NB4 (cell line): Measurements from ENCODE around the gene RAD51B.
A peak's percentile ranks its signal among the peaks of the same experiment; 100 is the strongest.
"Not testable (repeated sequence)": the region's sequence is repeated elsewhere in the genome, so short reads cannot be mapped to it uniquely, and the experiment has no call there.

Experiments used
- DNase-seq: peaks from one replicate; pipeline ENCODE4 v3.0.0; 2010; ENCODE audit warnings: low read depth
- H3K4me3 ChIP-seq: one replicate; pipeline ENCODE4 v1.5.1; 2011; ENCODE audit warnings: mild to moderate bottlenecking, low read depth, low read length, moderate library complexity
- MYC ChIP-seq: IDR thresholded peaks from 2 replicates; pipeline ENCODE4 v1.6.1; 2011; ENCODE audit warnings: low read depth, low read length
- POLR2A ChIP-seq: IDR thresholded peaks from 2 replicates; pipeline ENCODE4 v1.6.1; 2011; ENCODE audit warnings: mild to moderate bottlenecking; ENCODE audit not compliant: insufficient read length; ENCODE audit errors: extremely low read depth
- TF ChIP-seq, protein P1 (sequence below): IDR thresholded peaks from 2 replicates; pipeline ENCODE4 v1.6.1; 2011; ENCODE audit warnings: low read depth, low read length
- TF ChIP-seq, protein P2 (sequence below): IDR thresholded peaks from one replicate; pipeline ENCODE4 v1.5.1; 2012; ENCODE audit warnings: low read depth, low read length

Gene RAD51B

DNA sequence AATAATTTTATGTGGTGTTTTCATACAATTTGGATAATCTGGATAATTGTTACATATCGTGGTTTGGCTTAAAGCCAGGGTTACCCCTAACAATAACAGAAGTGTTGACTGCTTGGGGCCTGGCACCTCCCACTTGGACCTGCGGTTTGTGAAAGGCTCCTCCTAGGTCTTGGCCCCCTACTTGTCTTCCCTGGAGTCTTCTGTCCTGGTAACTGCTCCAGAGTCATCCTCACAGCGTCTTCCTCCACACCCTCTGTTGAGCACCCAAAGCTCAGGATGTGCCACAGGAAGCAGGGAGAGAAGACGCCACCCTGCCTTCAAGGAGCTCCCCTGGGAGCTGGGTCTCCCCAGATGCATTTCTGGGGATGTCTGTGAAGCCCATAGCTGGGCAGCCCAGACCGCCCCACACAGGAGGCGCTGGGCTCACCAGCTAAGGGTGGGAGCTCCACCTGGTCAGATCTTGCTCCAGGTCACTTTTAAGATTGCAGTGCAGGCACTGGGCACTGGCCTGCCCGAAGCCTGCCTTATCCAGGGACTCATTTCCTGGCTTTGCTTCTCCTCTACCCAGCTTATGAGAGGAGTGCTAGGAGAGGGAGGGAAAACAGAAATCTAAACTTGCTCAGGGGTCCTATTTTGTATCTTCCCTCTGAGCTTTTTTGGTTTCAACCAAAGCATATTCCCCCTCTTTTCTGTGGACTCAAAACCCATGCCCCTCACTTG lies 875.1 kb downstream of the RAD51B start:
- TF ChIP-seq POLR2A (no peak), MYC (no peak)
- TF ChIP-seq, protein P1, sequence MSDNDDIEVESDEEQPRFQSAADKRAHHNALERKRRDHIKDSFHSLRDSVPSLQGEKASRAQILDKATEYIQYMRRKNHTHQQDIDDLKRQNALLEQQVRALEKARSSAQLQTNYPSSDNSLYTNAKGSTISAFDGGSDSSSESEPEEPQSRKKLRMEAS, result no peak
- TF ChIP-seq, protein P2, sequence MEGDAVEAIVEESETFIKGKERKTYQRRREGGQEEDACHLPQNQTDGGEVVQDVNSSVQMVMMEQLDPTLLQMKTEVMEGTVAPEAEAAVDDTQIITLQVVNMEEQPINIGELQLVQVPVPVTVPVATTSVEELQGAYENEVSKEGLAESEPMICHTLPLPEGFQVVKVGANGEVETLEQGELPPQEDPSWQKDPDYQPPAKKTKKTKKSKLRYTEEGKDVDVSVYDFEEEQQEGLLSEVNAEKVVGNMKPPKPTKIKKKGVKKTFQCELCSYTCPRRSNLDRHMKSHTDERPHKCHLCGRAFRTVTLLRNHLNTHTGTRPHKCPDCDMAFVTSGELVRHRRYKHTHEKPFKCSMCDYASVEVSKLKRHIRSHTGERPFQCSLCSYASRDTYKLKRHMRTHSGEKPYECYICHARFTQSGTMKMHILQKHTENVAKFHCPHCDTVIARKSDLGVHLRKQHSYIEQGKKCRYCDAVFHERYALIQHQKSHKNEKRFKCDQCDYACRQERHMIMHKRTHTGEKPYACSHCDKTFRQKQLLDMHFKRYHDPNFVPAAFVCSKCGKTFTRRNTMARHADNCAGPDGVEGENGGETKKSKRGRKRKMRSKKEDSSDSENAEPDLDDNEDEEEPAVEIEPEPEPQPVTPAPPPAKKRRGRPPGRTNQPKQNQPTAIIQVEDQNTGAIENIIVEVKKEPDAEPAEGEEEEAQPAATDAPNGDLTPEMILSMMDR, result no peak
- DNase-seq, result peak; percentile 70
- H3K4me3 ChIP-seq, result no peak overlapping the region

DNA sequence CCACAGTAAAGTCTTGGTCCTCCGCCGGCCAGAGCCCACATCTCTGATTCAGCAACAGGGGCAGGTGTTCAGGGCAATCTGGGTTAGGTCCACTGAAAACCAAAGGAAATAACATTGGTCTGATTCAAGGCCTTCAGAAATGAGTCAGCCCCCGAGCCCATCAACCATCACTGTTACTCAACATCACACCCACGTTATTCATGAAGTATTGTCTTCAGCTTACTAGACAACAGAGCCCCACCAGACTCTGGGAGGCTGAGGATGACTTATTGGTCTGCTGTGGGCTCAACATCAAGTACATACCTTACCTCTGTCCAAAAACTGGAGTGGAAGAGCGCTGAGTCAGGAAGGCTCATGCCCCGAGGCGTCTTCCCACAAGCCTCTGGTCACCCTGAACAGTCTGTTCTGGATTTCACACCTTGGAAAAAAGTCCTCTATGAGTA lies 875.8 kb downstream of the RAD51B start:
- TF ChIP-seq, protein P1, result peak; percentile 70
- peak; percentile 61; the same call in 1 of the 2 replicates for TF ChIP-seq MYC
- TF ChIP-seq, protein P2, result no peak
- H3K4me3 ChIP-seq, result no peak overlapping the region
- DNase-seq, result peak; percentile 89

DNA sequence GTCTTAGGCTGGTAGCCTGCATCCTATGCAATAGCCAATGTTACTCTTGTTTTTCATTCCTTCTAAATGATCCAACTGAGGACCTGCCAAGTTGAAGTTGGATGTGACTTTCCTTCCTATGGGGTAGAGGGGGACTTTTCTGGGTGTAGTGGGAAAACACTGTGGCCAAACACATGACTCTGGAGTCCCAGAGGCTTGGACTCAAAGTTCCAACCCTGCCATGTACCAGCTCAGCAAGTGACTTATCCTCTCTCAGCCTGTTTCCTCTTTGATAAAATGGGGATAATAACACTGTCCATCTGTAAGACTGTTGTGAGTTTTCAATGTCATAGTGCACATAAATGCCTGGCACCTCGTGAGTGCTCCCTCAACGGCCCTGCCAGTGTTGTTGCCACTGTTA lies 876.3 kb downstream of the RAD51B start:
- DNase-seq, result no peak
- H3K4me3 ChIP-seq, result no peak overlapping the region
- TF ChIP-seq POLR2A (no peak), MYC (no peak)
- TF ChIP-seq, protein P2, result no peak
- TF ChIP-seq, protein P1, result no peak

DNA sequence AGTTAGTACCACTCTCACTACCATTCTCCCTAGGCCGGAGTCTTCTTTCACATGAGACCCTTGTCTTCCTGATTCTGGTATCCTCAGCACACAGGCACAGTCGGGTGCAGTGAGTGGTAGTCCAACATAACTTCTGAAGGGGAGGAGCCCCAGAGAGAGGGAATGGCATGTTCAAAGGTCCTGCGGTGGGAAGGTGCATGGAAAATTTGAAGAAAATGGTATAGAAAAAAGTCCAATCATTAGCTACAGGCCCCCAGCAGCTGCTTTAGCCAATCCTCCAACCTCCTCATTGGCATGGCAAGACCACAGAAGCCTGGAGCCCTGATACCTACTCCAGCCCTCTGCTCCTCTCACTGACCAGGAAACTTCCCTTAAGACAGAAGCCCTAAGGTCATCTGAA lies 876.7 kb downstream of the RAD51B start:
- no peak overlapping the region for H3K4me3 ChIP-seq
- TF ChIP-seq, protein P2, result no peak
- TF ChIP-seq MYC (no peak), POLR2A (no peak)
- TF ChIP-seq, protein P1, result no peak
- DNase-seq, result no peak

DNA sequence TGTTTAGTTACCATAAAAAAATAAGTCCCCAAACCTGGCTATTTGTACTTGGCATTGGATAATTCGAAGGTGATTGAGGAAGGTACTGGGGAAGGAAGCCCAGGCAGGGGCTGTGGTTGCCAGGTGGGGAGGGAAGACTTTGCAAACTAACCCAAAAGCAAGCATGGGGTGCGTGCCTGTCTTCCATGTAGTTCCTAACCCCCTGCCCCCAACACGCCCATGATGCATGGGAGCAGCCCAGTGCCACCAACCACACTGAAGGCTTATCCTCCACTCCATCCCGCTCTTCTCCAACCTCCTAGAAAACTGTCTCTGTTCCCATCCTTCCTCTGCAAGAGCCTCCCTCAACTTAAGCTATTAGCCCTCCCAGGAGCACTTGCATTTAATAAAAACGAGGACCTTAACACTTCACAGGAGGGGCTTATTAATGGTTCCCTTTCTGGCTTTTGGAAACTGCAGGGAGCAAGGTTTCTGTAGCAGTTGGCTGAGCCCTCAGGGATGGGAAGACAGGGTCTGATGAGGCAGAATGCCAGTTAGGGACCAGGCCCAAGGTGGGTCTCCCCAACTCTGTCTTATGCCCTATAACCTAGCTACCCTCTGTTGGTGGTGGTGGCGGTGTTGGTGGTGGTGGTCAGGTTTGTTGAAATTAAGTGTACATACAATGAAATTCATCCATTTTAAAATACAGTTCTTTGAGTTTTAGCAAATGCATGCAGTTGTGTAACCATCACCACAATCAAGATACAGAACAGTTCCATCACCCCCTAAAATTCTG lies 877.3 kb downstream of the RAD51B start:
- TF ChIP-seq, protein P1, result no peak
- TF ChIP-seq, protein P2, result no peak
- TF ChIP-seq MYC (no peak), POLR2A (no peak)
- H3K4me3 ChIP-seq, result no peak overlapping the region
- no peak for DNase-seq

DNA sequence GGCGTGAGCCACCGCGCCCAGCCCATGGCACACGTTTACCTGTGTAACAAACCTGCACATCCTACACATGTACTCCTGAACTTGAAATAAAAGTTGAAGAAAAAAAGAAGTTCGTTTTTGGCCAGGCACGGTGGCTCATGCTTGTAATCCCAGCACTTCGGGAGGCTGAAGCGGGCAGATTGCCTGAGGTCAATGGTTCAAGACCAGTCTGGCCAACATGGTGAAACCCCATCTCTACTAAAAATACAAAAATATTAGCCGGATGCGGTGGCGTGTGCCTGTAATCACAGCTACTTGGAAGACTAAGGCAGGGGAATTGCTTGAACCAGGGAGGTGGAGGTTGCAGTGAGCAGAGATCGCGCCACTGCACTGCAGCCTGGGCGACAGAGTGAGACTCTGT lies 879.2 kb downstream of the RAD51B start:
- not testable (repeated sequence) for DNase-seq, H3K4me3 ChIP-seq
